NCI-H446 (cell line): ENCODE data around the gene SRBD1.

Experiments used
- DNase-seq, 2 experiments: peaks; one replicate each; lab custom pipeline; 2025; lab: John Stamatoyannopoulos, UW

The SRBD1 gene

DNA sequence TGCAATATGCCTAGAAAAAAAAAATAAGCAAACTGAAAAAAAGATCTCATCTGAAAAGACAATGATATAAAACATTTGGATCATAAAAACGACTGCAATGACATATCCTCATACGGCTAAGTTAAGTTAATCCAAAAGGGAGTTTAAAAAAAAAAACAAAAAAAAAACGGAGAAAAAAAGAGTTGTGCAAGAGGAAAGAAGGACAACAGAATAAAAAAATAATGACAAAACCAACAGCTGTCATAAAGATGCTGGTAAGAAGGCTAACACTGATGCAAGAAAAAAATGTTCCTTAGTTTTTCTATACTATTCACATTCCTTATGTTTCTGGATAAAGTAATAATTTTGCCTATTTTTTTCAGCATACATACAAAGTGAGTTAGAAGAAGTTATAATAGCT, 192.5 kb downstream of the SRBD1 start:
- DNase-seq, result no peak

DNA sequence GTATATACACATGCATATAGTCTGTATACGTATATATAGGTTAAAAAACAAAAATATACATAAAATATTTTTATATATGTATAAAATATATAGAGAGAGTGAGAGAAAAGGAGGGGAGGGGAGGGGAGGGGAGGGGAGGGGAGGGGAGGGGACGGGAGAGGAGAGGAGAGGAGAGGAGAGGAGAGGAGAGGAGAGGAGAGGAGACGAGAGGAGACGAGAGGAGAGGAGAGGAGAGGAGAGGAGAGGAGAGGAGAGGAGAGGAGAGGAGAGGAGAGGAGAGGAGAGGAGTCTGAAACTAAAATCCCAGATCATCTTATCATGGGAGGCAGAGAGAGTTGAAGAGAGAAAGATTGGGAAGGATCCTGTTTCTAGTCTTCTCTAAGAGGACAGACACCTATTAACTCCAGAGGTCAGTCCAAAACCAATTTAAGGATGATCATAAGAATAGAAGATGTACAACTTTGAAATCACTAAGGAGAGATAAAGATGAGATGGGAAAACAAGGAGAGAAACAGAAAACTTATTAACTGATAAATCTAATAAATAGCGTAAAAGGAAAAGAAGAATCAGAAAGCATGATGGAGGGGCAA, 195.4 kb downstream of the SRBD1 start:
- DNase-seq, result no peak

DNA sequence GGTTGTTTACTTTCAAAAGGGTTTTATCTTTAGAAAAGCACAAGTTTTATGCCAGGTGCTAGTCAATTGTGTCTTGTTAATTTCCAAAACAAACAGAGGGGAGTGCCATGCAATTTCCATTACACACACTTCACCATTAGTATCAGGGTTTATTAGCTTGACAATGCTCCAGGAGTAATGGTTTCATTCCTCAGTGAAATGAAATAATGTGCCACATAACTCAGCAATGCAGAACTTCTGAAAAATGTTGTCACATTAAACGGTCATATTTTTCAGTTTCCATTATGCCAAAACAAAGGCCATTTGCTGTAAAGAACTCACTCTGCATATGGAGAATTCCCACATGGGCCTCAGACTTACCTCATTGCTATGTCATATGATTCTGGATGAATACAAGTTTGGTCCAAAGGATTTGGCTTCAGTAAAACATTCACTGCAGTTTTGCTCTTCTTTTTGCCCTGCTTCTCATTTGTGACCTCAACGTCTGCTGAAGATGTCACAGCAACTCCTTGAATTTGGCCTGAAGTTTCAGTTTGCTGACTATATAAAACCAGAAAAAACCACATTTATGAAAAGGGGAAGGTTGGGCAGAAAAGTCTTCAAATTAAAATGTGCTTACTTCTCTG, 198.2 kb downstream of the SRBD1 start:
- DNase-seq, result no peak

- no peak for DNase-seq
Measured at GRCh38 chr2:45409677-45410076, 201.4 kb downstream of the SRBD1 start.

- no peak for DNase-seq
Measured at GRCh38 chr2:45406621-45407020, 204.4 kb downstream of the SRBD1 start.

DNA sequence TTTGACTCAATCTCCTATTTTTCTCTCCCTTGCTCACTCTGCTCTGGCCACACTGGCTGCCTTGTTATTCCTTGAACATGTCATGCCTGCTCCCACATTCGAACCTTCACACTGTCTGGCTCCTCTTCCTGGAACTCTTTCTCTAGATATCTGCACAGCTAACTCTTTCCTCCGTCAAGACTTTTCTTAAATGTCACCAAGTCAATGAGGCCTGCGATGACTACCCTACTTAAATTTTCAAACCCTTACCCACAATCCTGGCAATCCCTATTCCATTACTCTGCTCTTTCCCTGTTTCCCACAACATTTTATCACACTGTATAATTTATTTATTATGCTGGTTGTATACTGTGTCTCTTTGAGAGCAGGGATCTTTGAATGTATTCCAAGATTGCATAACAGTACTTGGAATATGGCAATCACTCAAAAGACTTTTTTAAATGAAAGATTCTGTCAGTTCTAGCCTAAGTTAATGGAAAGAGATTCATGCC, 206.2 kb downstream of the SRBD1 start:
- DNase-seq, result no peak

- DNase-seq, result no peak
Measured at GRCh38 chr2:45403036-45403435, 208.0 kb downstream of the SRBD1 start.

- DNase-seq, result no peak
Measured at GRCh38 chr2:45401431-45401922, 209.6 kb downstream of the SRBD1 start.

- no peak for DNase-seq
Measured at GRCh38 chr2:45399040-45399784, 211.9 kb downstream of the SRBD1 start.

DNA sequence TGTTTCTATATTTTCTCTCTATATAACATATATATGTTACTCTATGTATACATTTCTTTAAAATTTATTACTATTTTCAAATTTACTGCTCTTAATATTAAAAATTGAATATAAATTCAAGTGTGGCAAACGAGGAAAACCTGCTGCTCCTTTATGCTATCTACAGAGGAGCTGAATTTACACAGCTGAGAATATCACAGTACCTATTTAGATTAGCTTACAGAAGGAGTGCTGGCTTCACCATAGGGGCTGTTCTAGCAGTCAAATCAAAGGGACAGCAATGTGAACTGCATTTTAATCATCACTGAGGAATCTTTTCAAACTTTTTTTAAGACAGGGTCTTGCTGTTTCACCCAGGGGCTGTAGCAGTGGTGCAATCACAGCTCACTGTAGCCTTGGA, 213.8 kb downstream of the SRBD1 start:
- DNase-seq, result no peak

- DNase-seq, result no peak
Measured at GRCh38 chr2:45396671-45397070, 214.4 kb downstream of the SRBD1 start.

DNA sequence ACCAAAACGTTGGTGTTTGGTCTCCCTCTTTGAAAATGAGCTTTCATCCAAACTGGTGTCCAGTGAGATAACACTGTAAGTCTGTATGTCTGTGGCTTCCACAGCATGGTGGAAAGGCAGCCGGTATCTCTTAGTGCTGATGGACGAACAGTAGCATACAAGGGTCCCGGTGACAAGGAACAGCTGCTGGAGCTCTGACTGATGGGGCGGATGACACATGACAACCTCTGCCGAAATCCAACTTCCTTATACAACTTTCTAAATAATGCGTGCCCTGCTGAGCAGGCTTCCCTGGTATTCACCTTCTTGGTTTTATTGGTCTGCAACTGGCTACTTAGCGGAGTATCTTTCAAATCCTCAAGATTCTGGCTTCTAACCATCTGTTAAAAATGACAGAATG, 216.2 kb downstream of the SRBD1 start:
- DNase-seq, result no peak

- DNase-seq, result no peak
Measured at GRCh38 chr2:45394216-45394615, 216.9 kb downstream of the SRBD1 start.

DNA sequence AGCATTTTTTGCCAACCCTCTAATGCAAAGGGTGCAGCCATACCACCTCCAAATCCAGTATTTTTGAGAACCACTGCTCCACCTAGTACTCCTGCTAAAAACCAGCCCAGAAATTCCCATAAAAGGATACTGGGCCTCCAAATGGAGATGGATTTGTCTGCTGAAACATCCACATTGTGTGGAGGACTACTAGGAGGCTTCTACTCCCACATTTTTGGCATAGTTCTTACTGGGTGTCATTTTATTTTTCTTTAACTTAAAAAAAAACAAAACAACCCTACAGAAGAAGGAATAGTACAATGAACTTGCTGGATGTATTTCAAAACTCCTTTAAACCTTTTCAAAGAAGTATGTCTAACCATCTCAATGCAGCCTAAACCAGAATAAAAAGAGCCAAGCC, 219.2 kb downstream of the SRBD1 start:
- no peak for DNase-seq

- no peak for DNase-seq
Measured at GRCh38 chr2:45390861-45391260, 220.2 kb downstream of the SRBD1 start.

GRCh38 chr2:45390441-45390840, 220.6 kb downstream of the SRBD1 start:
- no peak for DNase-seq

DNA sequence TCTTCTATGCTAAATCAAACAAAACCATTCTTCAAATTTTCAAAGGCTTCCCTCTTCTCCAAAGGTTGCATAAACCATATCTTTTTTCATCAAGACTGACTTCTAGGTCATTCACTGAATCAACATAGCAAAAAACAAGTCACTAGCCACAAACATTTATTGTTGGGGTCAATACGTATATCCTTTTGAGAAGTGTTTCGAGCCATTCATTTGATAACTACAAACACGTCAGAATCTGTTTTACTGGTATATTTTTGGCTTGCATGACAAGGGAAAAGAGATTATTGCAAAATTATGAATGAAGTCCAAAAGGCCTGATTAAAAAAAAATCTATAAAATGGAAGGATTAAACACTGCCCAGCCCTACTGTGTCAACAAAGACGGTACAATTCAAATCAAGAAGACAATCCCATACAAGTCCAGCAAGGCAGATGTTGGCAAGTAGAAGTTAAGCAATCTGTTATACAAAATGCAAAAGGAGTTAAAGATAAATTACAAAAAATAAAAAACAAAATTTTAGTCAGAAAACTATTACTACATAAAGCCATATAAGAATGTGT, 222.4 kb downstream of the SRBD1 start:
- no peak for DNase-seq

DNA sequence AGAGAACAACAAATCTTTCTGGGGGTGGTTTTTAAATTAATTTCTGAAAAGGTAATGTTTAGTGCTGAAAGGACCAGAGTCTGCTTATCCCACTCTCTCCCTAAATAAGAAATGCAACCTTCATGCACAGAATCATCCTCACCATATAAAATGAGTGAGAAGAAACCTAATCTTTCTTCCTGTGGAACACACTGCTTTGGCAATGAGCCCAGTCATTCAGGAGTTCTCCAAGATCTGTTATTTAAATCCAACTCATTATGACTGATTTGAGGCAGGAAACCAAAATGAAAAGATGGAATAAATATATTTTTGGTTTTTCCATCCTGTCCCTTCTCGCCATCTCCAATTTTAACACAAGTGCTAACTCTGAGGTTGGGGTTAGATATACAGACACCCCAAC, 228.3 kb downstream of the SRBD1 start:
- peak in 1 of 2 experiments; percentile 36 for DNase-seq

- no peak for DNase-seq
Measured at GRCh38 chr2:45380131-45380836, 230.8 kb downstream of the SRBD1 start.

- DNase-seq, result peak in 1 of 2 experiments; percentile 25
Measured at GRCh38 chr2:45379399-45380087, 231.5 kb downstream of the SRBD1 start.

- DNase-seq, result no peak
Measured at GRCh38 chr2:45373534-45373933, 237.5 kb downstream of the SRBD1 start.

DNA sequence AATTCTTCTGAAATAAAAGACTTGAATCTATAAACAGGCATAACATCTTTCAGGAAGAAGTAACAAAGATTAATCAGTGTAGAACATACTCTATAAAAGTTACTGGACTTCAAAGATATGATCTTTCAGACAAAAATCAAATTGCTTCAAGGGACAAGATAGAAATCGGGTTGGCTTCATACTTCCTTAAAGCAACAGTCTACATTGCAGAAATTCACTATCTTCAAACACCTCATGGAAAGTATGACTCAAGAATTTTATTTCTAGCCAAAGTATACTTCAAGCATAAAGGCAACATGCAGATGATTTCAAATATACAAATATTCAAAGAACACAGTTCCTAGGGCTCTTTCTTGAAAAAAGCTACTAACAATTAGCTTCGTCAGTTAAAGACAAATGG, 240.7 kb downstream of the SRBD1 start:
- no peak for DNase-seq
